Right forelimb (tissue), 1 donor: ENCODE measurements around the gene BCAS3.
A peak's percentile ranks its signal among the peaks of the same experiment; 100 is the strongest.
"Not testable (repeated sequence)": the region's sequence is repeated elsewhere in the genome, so short reads cannot be mapped to it uniquely, and the experiment has no call there.

Experiments used
- DNase-seq: peaks from one replicate; pipeline ENCODE4 v3.0.0-alpha.2; 2018

The BCAS3 gene

GRCh38 chr17:60888812-60889709, 211.4 kb downstream of the BCAS3 start:
- DNase-seq, result no peak

- DNase-seq, result no peak
Measured at GRCh38 chr17:60891149-60891548, 213.5 kb downstream of the BCAS3 start.

- no peak for DNase-seq
Measured at GRCh38 chr17:60893475-60893874, 215.8 kb downstream of the BCAS3 start.

- DNase-seq, result no peak
Measured at GRCh38 chr17:60896996-60897395, 219.3 kb downstream of the BCAS3 start.

GRCh38 chr17:60899115-60899514, 221.5 kb downstream of the BCAS3 start:
- no peak for DNase-seq

- no peak for DNase-seq
Measured at GRCh38 chr17:60900688-60901087, 223.0 kb downstream of the BCAS3 start.

GRCh38 chr17:60901242-60901641, 223.6 kb downstream of the BCAS3 start:
- no peak for DNase-seq

GRCh38 chr17:60901806-60902205, 224.2 kb downstream of the BCAS3 start:
- DNase-seq, result no peak

- DNase-seq, result no peak
Measured at GRCh38 chr17:60902399-60902798, 224.7 kb downstream of the BCAS3 start.

- no peak for DNase-seq
Measured at GRCh38 chr17:60904582-60904981, 226.9 kb downstream of the BCAS3 start.

- DNase-seq, result no peak
Measured at GRCh38 chr17:60905709-60906108, 228.1 kb downstream of the BCAS3 start.

- DNase-seq, result no peak
Measured at GRCh38 chr17:60908324-60908723, 230.7 kb downstream of the BCAS3 start.

GRCh38 chr17:60909405-60909804, 231.8 kb downstream of the BCAS3 start:
- no peak for DNase-seq

GRCh38 chr17:60910415-60910814, 232.8 kb downstream of the BCAS3 start:
- DNase-seq, result no peak

GRCh38 chr17:60914078-60914477, 236.4 kb downstream of the BCAS3 start:
- no peak for DNase-seq

- DNase-seq, result no peak
Measured at GRCh38 chr17:60916043-60916442, 238.4 kb downstream of the BCAS3 start.

GRCh38 chr17:60920107-60920506, 242.5 kb downstream of the BCAS3 start:
- DNase-seq, result no peak

GRCh38 chr17:60923000-60923399, 245.3 kb downstream of the BCAS3 start:
- DNase-seq, result no peak

GRCh38 chr17:60926466-60927183, 249.0 kb downstream of the BCAS3 start:
- DNase-seq, result no peak

- DNase-seq, result no peak
Measured at GRCh38 chr17:60933739-60934138, 256.1 kb downstream of the BCAS3 start.

GRCh38 chr17:60934723-60935122, 257.1 kb downstream of the BCAS3 start:
- no peak for DNase-seq

GRCh38 chr17:60935991-60936390, 258.3 kb downstream of the BCAS3 start:
- not testable (repeated sequence) for DNase-seq

GRCh38 chr17:60939318-60939717, 261.7 kb downstream of the BCAS3 start:
- DNase-seq, result no peak

- DNase-seq, result peak; percentile 77
Measured at GRCh38 chr17:60941028-60941427, 263.4 kb downstream of the BCAS3 start.
